HG03521 (cell line): ENCODE data around the gene CAMK2D.

Experiments used
- ATAC-seq: cut with Tn5 transposase; IDR thresholded peaks from one replicate; pipeline ENCODE4 v1.9.1; 2021; ENCODE audit warnings: mild to moderate bottlenecking, moderate library complexity; ENCODE audit not compliant: unreplicated experiment

The CAMK2D gene

DNA sequence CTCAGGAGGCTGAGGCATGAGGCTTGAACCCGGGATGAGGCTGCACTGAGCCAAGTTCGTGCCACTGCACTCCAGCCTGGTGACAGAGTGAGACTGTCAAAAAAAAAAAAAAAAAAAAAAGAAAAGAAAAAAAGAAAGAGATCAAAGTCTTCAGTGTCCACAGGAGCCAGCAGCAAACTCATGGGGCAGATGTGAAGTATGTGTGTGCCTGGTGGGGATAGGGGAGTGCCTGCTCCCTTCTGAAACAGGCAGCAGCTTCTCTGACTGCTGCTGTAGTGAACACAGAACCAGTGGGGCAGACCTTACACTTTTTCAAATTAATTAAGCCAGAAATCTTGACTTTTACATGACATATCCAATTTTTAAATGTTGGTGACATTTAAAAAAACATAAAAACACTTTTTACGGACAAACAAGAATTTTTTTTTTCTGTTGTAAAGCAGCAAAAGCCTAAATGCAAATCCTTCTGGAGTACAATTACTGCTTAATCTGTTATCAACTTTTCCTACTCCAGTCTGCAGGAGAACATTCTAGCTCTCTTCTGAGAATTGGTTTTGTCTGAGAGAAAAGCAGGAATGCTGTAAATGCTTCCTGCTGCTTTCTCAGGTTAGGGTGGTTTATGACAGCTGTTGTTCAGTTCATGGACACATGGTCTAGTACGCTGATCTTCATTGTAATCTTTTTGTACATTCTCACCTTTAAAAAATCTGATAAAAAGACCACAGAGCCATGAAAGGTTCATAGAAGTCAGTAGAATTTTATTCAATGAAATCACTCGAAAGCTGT is 311.1 kb downstream of the CAMK2D start:
- no peak for ATAC-seq

DNA sequence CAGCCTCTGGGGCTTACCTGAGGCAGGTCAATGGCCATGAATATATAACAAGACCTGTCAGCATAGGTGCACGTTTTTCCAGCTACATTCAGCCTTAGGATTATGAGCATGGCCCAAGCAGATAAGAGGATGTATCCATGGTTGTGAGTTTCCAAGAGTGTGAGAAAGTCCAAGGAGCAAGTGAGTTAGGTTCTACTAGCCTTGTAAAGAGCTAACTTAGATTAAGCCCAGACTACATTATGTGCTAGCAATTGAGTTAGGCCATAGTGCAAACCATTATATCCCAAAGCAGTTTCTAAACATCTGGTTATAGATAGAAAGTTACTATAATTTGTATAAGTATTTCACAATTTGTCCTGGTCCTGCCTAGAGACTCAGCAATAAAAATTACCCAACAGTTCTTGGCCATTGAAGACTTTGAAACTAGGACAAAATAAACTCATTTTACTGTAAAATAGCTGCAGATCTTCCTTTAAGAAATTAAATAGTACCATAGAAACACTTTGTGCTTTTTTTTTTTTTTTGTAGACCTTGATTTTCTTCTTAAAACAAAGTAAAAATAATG is 312.0 kb downstream of the CAMK2D start:
- no peak for ATAC-seq

DNA sequence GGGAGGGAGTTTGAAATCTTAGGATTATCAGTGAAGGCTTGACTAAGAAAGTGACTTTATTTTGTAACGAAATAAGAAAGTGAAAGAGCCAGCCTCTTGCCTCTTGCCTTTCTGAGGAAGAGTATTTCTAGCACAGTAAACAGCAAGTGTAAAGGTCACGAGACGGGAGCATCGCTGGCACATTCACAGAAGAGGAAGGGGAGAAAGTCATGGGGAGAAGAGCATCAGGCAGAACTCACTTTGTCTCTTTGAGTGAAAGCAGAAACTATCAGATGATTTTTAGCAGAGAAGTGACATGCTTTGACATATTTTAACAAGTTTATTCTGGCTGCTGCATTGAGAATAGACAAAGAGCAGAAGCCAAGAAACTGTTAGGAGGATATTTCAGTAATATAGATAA is 313.8 kb downstream of the CAMK2D start:
- no peak for ATAC-seq

DNA sequence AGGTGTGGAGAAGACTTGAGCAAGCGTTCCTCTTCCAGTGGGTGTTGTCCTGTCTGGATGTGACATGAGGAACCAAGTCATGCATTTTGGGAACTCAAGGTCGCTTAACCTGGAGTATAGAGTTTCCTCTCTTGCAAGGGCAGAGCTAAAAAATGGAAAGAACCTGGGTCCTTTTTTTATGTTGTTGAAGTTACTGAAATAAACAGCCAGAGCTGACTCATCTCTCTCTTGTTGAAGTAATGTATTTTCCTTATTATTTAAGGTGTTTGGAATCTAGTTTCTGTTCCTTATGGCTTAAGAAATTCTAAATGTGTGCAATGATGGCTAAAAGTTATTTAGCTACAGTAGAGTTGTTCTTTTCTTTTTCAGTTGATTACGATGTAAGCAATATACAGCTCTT is 314.5 kb downstream of the CAMK2D start:
- ATAC-seq, result no peak

DNA sequence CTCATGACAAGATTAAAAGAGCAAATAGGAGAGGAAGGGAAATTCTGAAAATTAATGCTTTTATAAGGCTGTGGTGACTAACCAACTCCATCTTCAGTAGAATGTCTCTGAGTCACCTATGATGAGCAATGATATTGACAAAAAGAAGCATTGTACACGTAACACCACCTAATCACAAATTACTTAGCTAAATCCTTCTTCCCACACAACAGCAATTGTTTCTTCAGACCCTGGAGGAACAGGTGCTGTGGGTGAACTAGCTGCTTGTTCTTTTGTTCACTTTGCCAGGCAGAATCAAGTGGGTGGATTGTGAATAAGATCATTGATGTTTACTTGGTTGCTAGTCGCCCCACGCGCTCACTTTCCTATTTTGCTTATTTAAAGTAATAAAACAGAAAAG is 315.5 kb downstream of the CAMK2D start:
- ATAC-seq, result no peak

DNA sequence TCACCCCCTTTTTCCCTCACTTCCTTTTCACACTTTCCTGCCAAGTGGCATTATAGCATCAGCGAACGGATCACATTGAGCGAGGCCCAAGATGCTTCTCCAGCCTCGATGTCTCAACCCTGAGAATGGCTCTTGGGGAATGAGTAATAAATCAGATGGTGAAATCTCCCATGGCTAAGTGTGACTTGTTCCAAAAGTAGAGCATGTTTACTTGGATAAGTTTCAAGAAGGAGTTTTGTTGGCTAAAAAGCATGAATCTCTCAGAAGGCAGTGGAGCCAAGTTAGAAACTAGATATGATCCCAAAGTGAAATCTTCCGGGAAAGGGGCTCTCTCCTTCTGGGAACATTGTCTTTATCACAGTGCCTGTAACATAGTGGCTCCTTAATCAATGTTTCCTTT is 316.3 kb downstream of the CAMK2D start:
- ATAC-seq, result no peak

DNA sequence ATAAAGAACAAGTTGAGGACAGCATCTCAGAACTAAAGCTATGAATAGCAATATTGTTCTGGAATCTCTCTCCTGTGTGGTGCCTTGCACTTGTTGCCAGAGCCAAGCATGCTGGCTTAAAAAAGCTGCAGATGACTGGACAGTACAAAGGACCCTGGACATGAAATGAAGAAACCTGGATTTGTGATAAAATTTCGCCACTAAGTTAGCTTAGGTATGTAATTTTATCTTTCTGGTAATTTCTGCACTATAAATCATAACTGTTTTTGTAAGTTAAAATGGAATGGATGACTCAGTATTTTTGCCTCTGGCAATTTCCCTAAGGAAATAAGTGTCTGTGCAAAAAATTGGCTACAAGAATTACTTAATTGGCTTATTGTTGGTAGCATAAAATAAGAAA is 317.2 kb downstream of the CAMK2D start:
- ATAC-seq, result no peak

DNA sequence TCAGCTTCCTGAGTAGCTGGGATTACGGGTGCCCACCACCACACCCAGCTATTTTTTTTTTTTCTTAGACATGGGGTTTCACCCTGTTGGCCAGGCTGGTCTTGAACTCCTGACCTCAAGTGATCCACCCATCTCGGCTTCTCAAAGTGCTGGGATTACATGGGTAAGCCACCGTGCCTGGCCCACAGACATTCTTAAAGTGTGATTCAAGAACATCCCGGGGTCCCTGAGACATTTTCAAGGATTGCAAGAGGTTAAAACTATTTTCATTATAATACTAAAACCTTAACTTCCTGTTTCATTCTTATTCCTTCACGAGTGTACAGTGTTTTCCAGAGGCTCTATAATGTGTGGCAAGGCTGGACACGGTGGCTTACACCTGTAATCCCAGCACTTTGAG is 318.7 kb downstream of the CAMK2D start:
- ATAC-seq, result no peak

DNA sequence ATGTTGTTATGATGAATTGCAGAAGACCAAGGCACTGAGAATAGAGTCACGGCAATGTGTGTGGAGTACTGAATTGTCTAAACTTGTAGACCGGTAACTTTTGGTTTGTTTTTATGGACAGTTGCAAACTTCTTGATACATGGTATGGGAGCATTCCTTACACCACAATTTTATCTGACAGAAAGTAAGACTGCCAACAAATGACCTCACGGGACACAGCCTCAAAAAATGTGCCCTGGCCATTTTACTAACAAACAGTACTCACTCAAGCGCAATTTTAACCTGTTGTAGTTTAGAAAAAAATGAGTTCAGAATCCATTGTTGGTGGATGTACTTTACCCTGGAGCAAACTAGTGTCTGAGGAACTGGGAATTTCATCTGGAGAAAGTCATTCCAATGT is 321.2 kb downstream of the CAMK2D start:
- ATAC-seq, result no peak

DNA sequence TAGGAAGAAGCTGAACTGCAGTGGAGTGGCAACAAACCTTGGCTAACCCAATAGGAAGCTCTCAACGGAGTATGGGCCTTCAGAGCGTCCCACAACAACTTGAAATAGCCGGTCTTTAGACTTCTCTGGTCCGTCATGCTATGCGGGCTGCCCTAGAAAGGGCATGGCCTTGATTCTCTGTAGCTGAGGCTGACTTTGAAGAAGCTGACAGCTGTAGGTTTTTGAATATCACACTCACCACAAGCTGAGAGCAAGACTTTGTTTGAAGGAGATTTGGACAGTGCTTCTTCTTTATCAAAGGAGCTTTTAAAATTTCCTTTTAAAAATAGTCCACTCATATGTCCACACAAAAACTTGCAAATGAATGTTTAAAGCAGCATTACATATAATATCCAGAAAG is 322.9 kb downstream of the CAMK2D start:
- no peak for ATAC-seq

DNA sequence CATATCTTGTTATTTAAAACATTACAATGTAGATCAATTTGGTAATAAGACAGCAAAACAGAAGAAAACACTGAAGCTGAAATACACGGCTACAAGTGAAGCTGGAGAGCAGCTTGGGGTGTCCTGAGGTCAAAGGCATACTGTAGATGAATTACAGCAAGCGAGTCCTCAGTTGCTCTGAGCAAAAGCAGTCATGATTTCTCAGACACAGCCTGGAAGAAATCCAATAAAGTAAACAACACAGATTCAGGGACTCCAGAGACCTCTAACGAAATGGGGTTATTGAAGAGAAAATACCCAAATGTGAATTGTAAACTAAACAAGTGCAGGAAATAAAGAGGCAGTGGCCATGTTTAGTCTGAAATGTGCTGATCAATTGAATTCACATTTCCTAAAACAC is 324.4 kb downstream of the CAMK2D start:
- ATAC-seq, result no peak

DNA sequence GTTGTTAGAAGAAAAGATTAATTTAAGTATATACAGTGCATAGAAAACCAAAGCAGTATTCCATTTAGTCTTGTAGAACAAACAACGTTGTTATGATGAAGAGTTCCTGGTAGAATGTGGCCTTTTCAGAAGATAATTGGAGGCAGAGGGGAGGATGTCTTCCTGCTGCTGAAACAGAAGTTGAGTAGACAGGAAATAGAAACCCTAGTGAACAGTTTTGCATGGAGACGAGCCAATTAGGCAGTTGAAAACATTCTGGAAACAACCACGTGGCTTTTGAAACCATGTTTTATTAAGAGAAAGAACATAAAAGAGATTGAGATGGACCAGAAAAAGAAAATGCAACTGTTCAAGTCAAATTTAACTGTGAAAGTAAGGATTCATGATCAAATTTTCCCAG is 325.2 kb downstream of the CAMK2D start:
- no peak for ATAC-seq

DNA sequence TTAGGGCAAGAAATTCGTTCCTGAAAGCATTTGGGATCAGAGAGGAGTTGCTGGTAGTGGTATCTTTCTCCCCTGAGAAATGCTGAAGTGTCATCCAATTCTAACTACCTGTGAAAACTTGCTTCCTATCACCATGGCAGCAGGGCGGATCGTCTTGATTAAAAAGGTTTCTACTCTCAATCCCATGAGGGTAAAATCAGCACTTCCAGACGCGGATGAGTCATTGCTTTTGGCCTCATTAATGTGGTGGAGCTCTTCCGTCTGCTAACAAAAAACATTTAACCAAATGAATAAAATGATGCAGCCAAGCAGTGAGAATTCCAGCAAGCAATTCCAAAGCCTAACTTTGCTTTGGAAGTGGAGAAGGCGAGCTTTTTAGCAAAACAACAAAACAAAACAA is 325.6 kb downstream of the CAMK2D start:
- no peak for ATAC-seq

DNA sequence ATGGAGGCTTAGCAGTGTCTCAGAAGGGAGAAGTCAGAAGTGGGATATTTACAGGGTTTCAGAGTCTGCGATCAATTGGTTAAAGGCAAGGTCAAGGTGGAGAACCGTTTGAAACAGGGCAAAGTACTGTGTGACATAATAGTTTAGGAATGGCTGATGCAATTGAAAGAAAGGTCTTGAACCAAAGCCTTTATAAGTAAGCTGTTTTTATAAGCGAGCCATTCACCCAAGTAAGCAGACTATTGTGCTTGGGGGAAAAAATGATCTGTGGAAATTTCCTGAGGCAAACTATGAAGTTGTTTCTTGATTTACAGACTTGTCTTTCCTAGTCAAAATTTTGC is 327.3 kb downstream of the CAMK2D start:
- ATAC-seq, result no peak

DNA sequence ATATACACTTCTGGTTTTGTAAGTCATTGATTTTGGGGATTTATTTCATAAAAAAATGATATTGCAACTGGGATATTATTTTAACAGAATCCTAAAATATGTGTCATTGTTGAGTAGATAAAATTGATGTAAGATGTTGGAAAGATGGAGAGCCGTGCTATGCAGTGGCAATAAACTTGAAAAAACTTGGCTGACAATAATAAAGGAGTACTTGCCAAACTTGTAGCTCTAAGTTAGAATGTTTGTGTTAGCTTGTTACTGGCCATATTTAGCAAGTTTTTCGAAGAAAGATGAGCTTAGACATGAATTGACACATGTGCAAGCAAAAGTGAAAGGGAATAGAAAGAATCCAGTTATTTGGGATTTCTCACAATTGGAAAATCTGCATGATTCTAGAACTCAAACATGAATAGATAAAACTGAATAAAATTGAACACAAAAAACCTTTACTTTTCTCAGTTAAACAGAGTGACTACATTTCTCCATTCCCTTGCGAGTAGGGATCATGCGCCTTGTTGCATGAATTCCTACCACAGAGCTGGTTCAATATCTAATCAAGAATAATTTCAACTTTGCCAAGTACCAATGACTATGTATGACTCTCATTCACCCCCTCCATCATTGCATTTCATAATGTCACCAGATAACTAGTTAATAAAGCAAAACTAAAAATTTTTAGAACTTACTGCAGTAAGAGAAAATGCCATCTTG is 327.8 kb downstream of the CAMK2D start:
- no peak for ATAC-seq

DNA sequence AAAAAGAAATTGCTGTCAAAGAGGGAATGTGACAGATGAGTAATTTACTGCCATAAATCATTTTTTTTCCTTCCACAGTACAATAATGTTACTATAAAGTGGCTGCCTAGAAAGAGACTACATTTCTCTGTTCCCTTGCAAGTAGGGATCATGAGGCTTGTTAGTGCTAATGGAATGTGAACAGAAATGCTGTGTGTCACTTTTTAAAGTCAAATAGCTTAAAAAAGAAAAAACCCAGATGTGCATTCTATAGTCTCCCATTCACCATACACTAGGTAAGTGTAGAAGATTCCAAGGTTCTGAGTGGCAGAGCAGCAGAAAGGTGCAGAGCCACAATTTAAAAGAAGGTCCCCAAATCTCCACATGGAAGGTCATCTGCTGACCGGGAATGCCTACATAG is 328.4 kb downstream of the CAMK2D start:
- ATAC-seq, result no peak

DNA sequence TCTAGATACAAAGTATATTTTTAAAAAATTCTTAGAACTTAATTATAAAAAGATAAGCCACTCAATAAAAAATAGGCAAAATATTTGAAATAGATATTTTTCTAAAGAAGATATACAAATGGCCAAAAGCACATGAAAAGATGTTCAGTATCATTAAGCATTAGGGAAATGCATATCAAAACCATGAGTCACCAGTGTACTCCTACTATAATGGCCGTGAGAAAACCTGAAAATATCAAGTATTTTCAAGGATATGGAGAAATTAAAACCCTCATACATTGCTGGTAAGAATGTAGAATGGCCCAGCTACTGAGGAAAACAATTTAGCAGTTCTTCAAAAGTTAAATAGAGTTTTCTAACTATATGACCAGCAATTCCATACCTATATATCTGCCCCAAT is 337.9 kb downstream of the CAMK2D start:
- ATAC-seq, result no peak

DNA sequence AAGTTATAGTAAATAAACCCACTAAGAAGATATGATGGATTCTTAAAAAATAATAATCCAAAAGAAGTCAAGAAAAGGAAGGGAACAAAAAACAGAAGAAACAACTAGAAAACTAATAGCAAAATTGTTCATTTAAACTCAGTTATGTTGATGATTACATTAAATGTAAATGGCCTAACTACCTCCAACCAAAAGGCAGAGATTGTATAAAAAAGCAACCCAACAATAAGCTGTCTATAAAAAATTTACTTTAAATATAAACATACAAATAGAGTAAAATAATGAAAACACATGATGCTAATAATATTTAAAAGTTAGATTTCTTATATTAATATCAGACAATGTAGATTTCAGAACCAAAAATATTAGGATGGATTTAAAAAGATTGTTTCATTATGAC is 340.6 kb downstream of the CAMK2D start:
- no peak for ATAC-seq

DNA sequence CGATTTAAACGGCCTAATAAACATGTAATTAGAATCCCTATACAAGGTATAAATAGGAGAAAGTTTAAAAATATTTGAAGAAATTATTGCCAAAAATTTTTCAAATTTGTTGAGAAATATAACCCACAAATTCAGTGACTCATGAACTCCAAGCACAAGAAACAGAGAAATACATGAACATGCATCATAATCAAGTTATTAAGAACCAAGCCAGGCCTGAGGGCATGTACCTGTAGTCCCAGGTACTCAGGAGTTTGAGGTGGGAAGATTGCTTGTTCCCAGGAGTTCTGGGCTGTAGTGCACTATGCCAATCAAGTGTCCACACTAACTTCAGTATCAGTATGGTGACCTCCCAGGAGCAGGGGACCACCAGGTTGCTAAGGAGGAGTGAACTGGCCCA is 341.9 kb downstream of the CAMK2D start:
- ATAC-seq, result no peak

DNA sequence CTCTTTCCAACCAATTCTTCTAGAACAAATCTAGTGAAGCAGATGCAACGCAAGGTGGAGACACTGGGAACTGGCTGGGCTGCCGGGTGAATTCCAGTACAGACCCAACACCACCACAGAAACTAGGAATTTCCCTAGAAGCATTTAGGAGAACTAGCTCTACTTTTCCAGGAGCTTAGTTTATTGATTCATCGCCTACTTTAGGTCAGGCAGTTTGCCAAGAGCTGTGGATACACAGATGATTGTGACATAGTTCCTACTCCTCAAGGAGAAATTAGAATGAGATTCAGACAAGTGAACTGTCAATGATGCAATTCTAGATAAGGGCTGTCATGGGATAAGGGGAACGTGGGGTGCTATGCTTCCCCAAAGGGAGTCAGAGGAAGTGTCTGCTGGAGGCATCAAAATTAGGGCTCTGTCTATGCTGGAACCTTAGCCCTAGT is 350.0 kb downstream of the CAMK2D start:
- no peak for ATAC-seq

DNA sequence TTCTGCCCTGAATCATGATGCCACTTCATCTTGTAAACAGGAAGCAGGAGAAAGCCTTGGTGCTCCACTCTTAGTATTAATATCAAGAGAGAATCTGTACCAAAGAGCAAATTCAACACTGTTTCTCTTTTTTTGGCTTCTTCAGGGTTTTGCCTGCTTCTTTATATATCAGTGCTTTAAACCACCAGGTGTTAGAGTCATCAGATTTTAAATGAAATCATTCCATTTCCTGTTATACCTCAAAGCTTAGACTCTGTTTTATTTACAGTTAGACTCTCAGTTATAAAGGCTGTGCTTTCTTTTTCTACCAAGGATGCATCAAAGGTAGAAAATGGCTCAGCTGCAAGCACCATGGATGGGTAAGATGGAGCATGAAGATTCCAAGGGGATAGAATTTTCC is 350.9 kb downstream of the CAMK2D start:
- no peak for ATAC-seq

DNA sequence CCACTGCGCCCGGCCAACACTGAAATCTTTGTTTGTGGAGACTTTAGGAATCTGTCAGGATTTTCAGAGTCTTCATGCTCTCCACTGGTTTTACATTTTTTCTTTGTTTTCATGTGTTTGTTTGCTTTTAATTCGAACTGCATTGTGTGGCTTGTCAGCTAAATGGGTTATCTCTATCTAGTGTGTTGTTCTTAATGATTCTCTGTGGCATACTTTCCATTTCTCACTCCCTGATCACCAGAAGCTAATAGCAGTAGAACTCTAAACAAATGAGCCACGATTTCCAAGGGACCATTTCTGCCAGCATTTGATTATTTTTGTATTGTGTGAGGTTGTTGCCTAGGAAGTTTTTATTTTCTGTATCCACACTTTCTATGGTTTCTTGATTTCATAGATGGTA is 352.4 kb downstream of the CAMK2D start:
- no peak for ATAC-seq
